HCT116 (cell line): ENCODE measurements around the gene SIK3. TPM values are rescaled to one million over a fixed set of nuclear protein-coding genes. Genes with fewer than 3 reads are reported as not detected.

Experiments used
- ATAC-seq: fragments of 200-7000 bp; cut with Tn5 transposase; 2 replicates; pipeline ENCODE4 v1.9.1; 2020; ENCODE audit warnings: mild to moderate bottlenecking, moderate library complexity
- BruUV-seq: library from RNA; stranded (reverse); fragments of 400-500 nt; replicated peaks from 2 replicates; lab custom pipeline; 2021; lab: Mats Ljungman, UMichigan
- CTCF ChIA-PET: fragments of 300-600 bp; sonication (Branson Sonifier 250); formaldehyde crosslinking; loops from one replicate; lab custom pipeline; 2021; ENCODE audit warnings: antibody characterized with exemption; lab: Charles Lee
- POLR2A ChIA-PET: fragments of 300-600, 350-600 bp; sonication (Branson Sonifier 250); formaldehyde crosslinking; loops from one replicate; lab custom pipeline; 2021; ENCODE audit warnings: antibody characterized with exemption; lab: Charles Lee
- RAD21 ChIA-PET, 2 experiments: fragments of 300-600 bp; sonication (Branson Sonifier 250); formaldehyde crosslinking; loops; one replicate each; lab custom pipeline; 2023; ENCODE audit warnings: low total read pairs in 2 of 2; ENCODE audit not compliant: uncharacterized antibody in 2 of 2, unreplicated experiment in 2 of 2, low non-redundant PET in 1 of 2; lab: Charles Lee
- DNase-seq: peaks from one replicate; pipeline ENCODE4 v3.0.0-alpha.2; 2010; ENCODE audit warnings: low read depth, low spot score
- H2AFZ ChIP-seq: fragments of 200-600 bp; shearing (Covaris generic), sonication (generic); 2 replicates; pipeline ENCODE4 v1.6.1; 2017; ENCODE audit warnings: low read depth, mixed run types, mixed read lengths, antibody characterized with exemption, low read length; ENCODE audit not compliant: poor library complexity, severe bottlenecking
- H3K27ac ChIP-seq: 2 replicates; pipeline ENCODE4 v1.5.1; 2012; ENCODE audit warnings: low read depth, low read length
- H3K27me3 ChIP-seq: fragments of 200-600 bp; sonication (generic); 2 replicates; pipeline ENCODE4 v1.6.1; 2016; ENCODE audit warnings: mixed run types, low read length, mixed read lengths; ENCODE audit not compliant: insufficient read depth
- H3K36me3 ChIP-seq, 2 experiments: fragments of 200-500 bp in 1 of 2; fragments of 200-600 bp in 1 of 2; sonication (Bioruptor generic) in 1 of 2; sonication (generic) in 1 of 2; 2 replicates each; pipeline versions ENCODE4 v1.5.1 to v1.6.1; 2014 to 2016; ENCODE audit warnings: low read length in 2 of 2, inconsistent platforms in 1 of 2, mixed read lengths in 1 of 2, mixed run types in 1 of 2; ENCODE audit not compliant: insufficient read depth in 2 of 2, control insufficient read depth in 1 of 2
- H3K4me1 ChIP-seq, 2 experiments: fragments of 200-600 bp in 1 of 2; sonication (generic) in 1 of 2; 2 replicates each; pipeline versions ENCODE4 v1.5.1 to v1.6.1; 2012 to 2017; ENCODE audit warnings: low read length in 2 of 2, inconsistent platforms in 1 of 2, mild to moderate bottlenecking in 1 of 2, mixed read lengths in 1 of 2, mixed run types in 1 of 2, moderate library complexity in 1 of 2; ENCODE audit not compliant: insufficient read depth in 2 of 2, control insufficient read depth in 1 of 2
- H3K4me2 ChIP-seq: fragments of 200-600 bp; sonication (generic); 2 replicates; pipeline ENCODE4 v1.6.1; 2017; ENCODE audit warnings: mixed run types, low read length, mixed read lengths
- H3K4me3 ChIP-seq, 2 experiments: fragments of 200-600 bp in 1 of 2; sonication (generic) in 1 of 2; replicated peaks in 1 of 2; 2 replicates each; pipeline ENCODE4 v1.5.1; 2011 to 2016; ENCODE audit warnings: low read length in 2 of 2, control low read depth in 1 of 2, low read depth in 1 of 2, mild to moderate bottlenecking in 1 of 2, mixed read lengths in 1 of 2, mixed run types in 1 of 2
- H3K79me2 ChIP-seq: fragments of 200-600 bp; sonication (generic); 2 replicates; pipeline ENCODE4 v1.6.1; 2017; ENCODE audit warnings: mild to moderate bottlenecking, mixed run types, low read length, moderate library complexity, mixed read lengths; ENCODE audit not compliant: insufficient read depth
- H3K9ac ChIP-seq: fragments of 200-600 bp; sonication (generic); 2 replicates; pipeline ENCODE4 v1.6.1; 2016; ENCODE audit warnings: low read length, mixed read lengths
- H3K9me2 ChIP-seq: fragments of 200-600 bp; sonication (generic), shearing (Covaris generic); 2 replicates; pipeline ENCODE4 v1.6.1; 2017; ENCODE audit warnings: mixed run types, mild to moderate bottlenecking, moderate library complexity; ENCODE audit not compliant: insufficient read depth
- H3K9me3 ChIP-seq, 2 experiments: fragments of 200-500 bp in 1 of 2; fragments of 200-600 bp in 1 of 2; sonication (Bioruptor generic) in 1 of 2; sonication (generic) in 1 of 2; 2 replicates each; pipeline ENCODE4 v1.6.1; 2014 to 2017; ENCODE audit warnings: low read length in 2 of 2, mixed read lengths in 2 of 2, inconsistent platforms in 1 of 2, low read depth in 1 of 2, mild to moderate bottlenecking in 1 of 2, mixed run types in 1 of 2, moderate library complexity in 1 of 2; ENCODE audit not compliant: control insufficient read depth in 1 of 2, insufficient read depth in 1 of 2
- H4K20me1 ChIP-seq: fragments of 200-600 bp; sonication (generic), shearing (Covaris generic); 2 replicates; pipeline ENCODE4 v1.6.1; 2017; ENCODE audit warnings: mixed run types, mild to moderate bottlenecking, moderate library complexity; ENCODE audit not compliant: insufficient read depth
- CBX3 ChIP-seq: IDR thresholded peaks from 2 replicates; pipeline ENCODE4 v1.6.1; 2012; ENCODE audit warnings: low read depth
- CEBPB ChIP-seq: IDR thresholded peaks from 2 replicates; pipeline ENCODE4 v1.6.1; 2012; ENCODE audit warnings: low read depth
- ELF1 ChIP-seq: IDR thresholded peaks from 2 replicates; pipeline ENCODE4 v1.6.1; 2012; ENCODE audit warnings: low read depth, borderline replicate concordance
- EZH2 ChIP-seq: fragments of 200-600 bp; sonication (generic); IDR thresholded peaks from 2 replicates; pipeline ENCODE4 v1.6.1; 2017; ENCODE audit warnings: antibody characterized with exemption, mixed run types
- EZH2phosphoT487 ChIP-seq: fragments of 200-600 bp; IDR thresholded peaks from 2 replicates; pipeline ENCODE4 v1.6.1; 2018; ENCODE audit warnings: antibody characterized with exemption, borderline replicate concordance
- FOSL1 ChIP-seq: IDR thresholded peaks from 2 replicates; pipeline ENCODE4 v1.6.1; 2012; ENCODE audit warnings: low read depth
- POLR2AphosphoS5 ChIP-seq: IDR thresholded peaks from 2 replicates; pipeline ENCODE4 v1.6.1; 2011; ENCODE audit warnings: mild to moderate bottlenecking, low read depth, low read length, moderate library complexity
- RAD21 ChIP-seq: IDR thresholded peaks from 2 replicates; pipeline ENCODE4 v1.6.1; 2012; ENCODE audit warnings: low read depth, mild to moderate bottlenecking
- SIN3A ChIP-seq: IDR thresholded peaks from 2 replicates; pipeline ENCODE4 v1.6.1; 2012; ENCODE audit warnings: low read depth
- SRF ChIP-seq: IDR thresholded peaks from 2 replicates; pipeline ENCODE4 v1.6.1; 2012; ENCODE audit warnings: low read depth
- intact Hi-C: fragments of 100-400 bp; cut with micrococcal nuclease; formaldehyde crosslinking; loops from 2 replicates; pipeline ENCODE4 v1.10.0; 2022
- total RNA-seq: library from RNA; stranded (reverse); gene quantifications from one replicate; pipeline ENCODE4 v1.2.1, GENCODE V29; 2021; ENCODE audit not compliant: unreplicated experiment
- TF ChIP-seq, protein P1 (sequence below): IDR thresholded peaks from 2 replicates; pipeline ENCODE4 v1.6.1; 2012; ENCODE audit warnings: low read depth

Gene SIK3
- total RNA-seq, 1 experiment from 2014 or later = 21.0 TPM

GRCh38 chr11:116975661-116976060, 122.6 kb downstream of the SIK3 start:
- Histone ChIP-seq H3K36me3 (no peaks in the 10 kb centered on the region), H3K4me2 (no peak overlapping the region), H3K9me3 (no peaks in the 10 kb centered on the region), H3K9ac (no peak overlapping the region), H3K27ac (no peak overlapping the region), H4K20me1 (no peaks in the 10 kb centered on the region), H3K4me1 (peaks cover 0 to 8% of the 10 kb centered on the region in 2 experiments; a peak in 2 of 4 replicates), H3K9me2 (no peaks in the 10 kb centered on the region), H3K27me3 (no peaks in the 10 kb centered on the region), H2AFZ (no peak overlapping the region), H3K79me2 (peaks cover 6% of the 10 kb centered on the region), H3K4me3 (no peak overlapping the region)
- no peak for ATAC-seq
- ChIA-PET CTCF (no interaction called here), POLR2A (no interaction called here), RAD21 (no interaction called here)
- DNase-seq = no peak
- intact Hi-C loops = no loop called here
- no TSS peak for BruUV-seq
- TF ChIP-seq POLR2AphosphoS5 (no peak), SRF (no peak), ELF1 (no peak), CEBPB (no peak), EZH2phosphoT487 (no peak), FOSL1 (no peak), CBX3 (no peak), EZH2 (no peak), SIN3A (no peak), RAD21 (no peak)
- TF ChIP-seq, protein P1, sequence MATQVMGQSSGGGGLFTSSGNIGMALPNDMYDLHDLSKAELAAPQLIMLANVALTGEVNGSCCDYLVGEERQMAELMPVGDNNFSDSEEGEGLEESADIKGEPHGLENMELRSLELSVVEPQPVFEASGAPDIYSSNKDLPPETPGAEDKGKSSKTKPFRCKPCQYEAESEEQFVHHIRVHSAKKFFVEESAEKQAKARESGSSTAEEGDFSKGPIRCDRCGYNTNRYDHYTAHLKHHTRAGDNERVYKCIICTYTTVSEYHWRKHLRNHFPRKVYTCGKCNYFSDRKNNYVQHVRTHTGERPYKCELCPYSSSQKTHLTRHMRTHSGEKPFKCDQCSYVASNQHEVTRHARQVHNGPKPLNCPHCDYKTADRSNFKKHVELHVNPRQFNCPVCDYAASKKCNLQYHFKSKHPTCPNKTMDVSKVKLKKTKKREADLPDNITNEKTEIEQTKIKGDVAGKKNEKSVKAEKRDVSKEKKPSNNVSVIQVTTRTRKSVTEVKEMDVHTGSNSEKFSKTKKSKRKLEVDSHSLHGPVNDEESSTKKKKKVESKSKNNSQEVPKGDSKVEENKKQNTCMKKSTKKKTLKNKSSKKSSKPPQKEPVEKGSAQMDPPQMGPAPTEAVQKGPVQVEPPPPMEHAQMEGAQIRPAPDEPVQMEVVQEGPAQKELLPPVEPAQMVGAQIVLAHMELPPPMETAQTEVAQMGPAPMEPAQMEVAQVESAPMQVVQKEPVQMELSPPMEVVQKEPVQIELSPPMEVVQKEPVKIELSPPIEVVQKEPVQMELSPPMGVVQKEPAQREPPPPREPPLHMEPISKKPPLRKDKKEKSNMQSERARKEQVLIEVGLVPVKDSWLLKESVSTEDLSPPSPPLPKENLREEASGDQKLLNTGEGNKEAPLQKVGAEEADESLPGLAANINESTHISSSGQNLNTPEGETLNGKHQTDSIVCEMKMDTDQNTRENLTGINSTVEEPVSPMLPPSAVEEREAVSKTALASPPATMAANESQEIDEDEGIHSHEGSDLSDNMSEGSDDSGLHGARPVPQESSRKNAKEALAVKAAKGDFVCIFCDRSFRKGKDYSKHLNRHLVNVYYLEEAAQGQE = no peak
- TF ChIP-seq, all 23 proteins: peak for 0
